ENCODE data around the gene PIK3C3.
"Not testable (repeated sequence)": the region's sequence is repeated elsewhere in the genome, so short reads cannot be mapped to it uniquely, and the experiment has no call there.

PIK3C3 gene

DNA sequence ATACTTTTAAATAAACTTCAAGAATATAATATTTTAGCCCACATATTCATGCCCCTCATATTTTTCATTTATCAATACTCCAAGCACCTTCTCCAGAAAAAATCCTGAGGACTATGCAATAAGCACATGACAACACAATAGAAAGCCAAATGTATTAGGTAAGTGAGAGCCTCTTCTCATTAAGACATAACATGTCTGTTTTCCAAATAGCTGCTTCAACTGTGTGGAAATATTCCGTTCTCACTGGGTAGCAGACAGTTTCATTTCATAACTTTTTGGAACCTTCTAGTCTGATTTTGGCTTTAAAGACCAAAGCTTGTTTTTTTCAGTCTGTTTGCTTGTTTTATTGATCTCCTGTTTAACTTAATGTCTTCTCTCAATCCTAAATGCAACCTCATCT, 137.8 kb downstream of the PIK3C3 start:
- no CpG with 5 or more reads among the region's 1 CpG for WGBS (ENCODE audit: insufficient coverage, insufficient read length)
- Histone ChIP-seq H3K27me3 (ENCODE audit: control insufficient read depth, insufficient read depth, low read length) (no peaks in the 10 kb centered on the region), H3K4me1 (ENCODE audit: control insufficient read depth, insufficient read depth, low read length) (no peaks in the 10 kb centered on the region), H3K9me3 (ENCODE audit: control insufficient read depth, insufficient read depth, low read length) (no peaks in the 10 kb centered on the region), H3K36me3 (ENCODE audit: control insufficient read depth, insufficient read depth, low read length) (no peaks in the 10 kb centered on the region), H3K27ac (ENCODE audit: low read length) (no peak overlapping the region), H3K4me3 (ENCODE audit: low read length) (no peak overlapping the region)
- no peak for DNase-seq (ENCODE audit: low read depth, low spot score)

DNA sequence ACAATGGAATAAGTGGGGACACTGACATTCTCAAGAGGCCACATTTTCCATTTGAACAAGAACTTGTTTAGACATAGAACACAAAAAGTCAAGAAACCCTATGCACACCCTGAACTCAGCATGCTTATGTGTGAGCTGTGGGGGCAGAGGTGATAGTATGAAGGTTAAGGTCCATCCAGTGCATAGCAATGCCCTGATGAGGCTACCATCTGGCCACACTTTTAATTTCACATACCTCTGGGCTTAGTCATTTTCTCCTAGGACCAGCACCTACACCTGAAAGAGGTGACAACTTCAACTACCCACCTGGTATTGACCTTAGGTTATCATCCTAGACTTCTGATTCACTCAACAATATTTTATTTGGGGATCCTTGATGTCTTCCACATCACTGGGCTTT, 139.8 kb downstream of the PIK3C3 start:
- no peak for DNase-seq (ENCODE audit: low read depth, low spot score)
- Histone ChIP-seq H3K9me3 (ENCODE audit: control insufficient read depth, insufficient read depth, low read length) (no peaks in the 10 kb centered on the region), H3K27me3 (ENCODE audit: control insufficient read depth, insufficient read depth, low read length) (no peaks in the 10 kb centered on the region), H3K4me1 (ENCODE audit: control insufficient read depth, insufficient read depth, low read length) (no peaks in the 10 kb centered on the region), H3K36me3 (ENCODE audit: control insufficient read depth, insufficient read depth, low read length) (no peaks in the 10 kb centered on the region), H3K27ac (ENCODE audit: low read length) (no peak overlapping the region), H3K4me3 (ENCODE audit: low read length) (no peak overlapping the region)

- Histone ChIP-seq H3K4me3 (ENCODE audit: low read length) (no peak overlapping the region), H3K4me1 (ENCODE audit: control insufficient read depth, insufficient read depth, low read length) (no peaks in the 10 kb centered on the region), H3K36me3 (ENCODE audit: control insufficient read depth, insufficient read depth, low read length) (no peaks in the 10 kb centered on the region), H3K27me3 (ENCODE audit: control insufficient read depth, insufficient read depth, low read length) (no peaks in the 10 kb centered on the region), H3K9me3 (ENCODE audit: control insufficient read depth, insufficient read depth, low read length) (no peaks in the 10 kb centered on the region), H3K27ac (ENCODE audit: low read length) (no peak overlapping the region)
- DNase-seq (ENCODE audit: low read depth, low spot score) = no peak
Measured at GRCh38 chr18:42095732-42096377, 140.8 kb downstream of the PIK3C3 start.

GRCh38 chr18:42100248-42100647, 145.2 kb downstream of the PIK3C3 start:
- H3K36me3 ChIP-seq (ENCODE audit: control insufficient read depth, insufficient read depth, low read length) = no peaks in the 10 kb centered on the region
- no CpG with 5 or more reads among the region's 1 CpG for WGBS (ENCODE audit: insufficient coverage, insufficient read length)
- no peaks in the 10 kb centered on the region for H3K27me3 ChIP-seq (ENCODE audit: control insufficient read depth, insufficient read depth, low read length)
- no peaks in the 10 kb centered on the region for H3K4me1 ChIP-seq (ENCODE audit: control insufficient read depth, insufficient read depth, low read length)
- H3K9me3 ChIP-seq (ENCODE audit: control insufficient read depth, insufficient read depth, low read length) = no peaks in the 10 kb centered on the region
- no peak overlapping the region for H3K27ac ChIP-seq (ENCODE audit: low read length)
- no peak overlapping the region for H3K4me3 ChIP-seq (ENCODE audit: low read length)
- DNase-seq (ENCODE audit: low read depth, low spot score) = no peak

GRCh38 chr18:42100911-42101310, 145.9 kb downstream of the PIK3C3 start:
- Histone ChIP-seq H3K4me3 (ENCODE audit: low read length) (no peak overlapping the region), H3K9me3 (ENCODE audit: control insufficient read depth, insufficient read depth, low read length) (no peaks in the 10 kb centered on the region), H3K27ac (ENCODE audit: low read length) (no peak overlapping the region), H3K4me1 (ENCODE audit: control insufficient read depth, insufficient read depth, low read length) (no peaks in the 10 kb centered on the region), H3K27me3 (ENCODE audit: control insufficient read depth, insufficient read depth, low read length) (no peaks in the 10 kb centered on the region), H3K36me3 (ENCODE audit: control insufficient read depth, insufficient read depth, low read length) (no peaks in the 10 kb centered on the region)
- no CpG with 5 or more reads among the region's 2 CpGs for WGBS (ENCODE audit: insufficient coverage, insufficient read length)
- DNase-seq (ENCODE audit: low read depth, low spot score) = no peak

DNA sequence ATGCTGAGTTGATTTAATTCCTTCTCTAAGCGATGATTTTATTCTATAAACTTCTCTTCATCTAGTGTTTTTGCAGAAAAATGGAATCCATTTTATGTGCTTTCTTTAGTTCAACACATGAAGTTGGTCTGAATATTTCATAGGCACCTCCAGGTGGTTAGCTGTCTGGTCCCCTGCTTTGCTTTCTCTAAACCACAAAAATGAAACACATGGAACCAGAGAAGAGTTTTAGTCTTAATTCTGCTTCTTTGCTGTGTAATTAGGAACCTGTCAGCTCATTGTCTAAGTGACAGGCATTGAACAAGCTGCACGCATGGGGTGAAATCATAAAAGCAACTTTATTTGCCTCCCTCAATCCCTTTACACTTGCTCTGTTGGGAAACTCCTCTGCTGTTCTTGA, 150.4 kb downstream of the PIK3C3 start:
- DNase-seq (ENCODE audit: low read depth, low spot score) = no peak
- peaks cover 3% of the 10 kb centered on the region; the same call in 1 of the 2 replicates for H3K4me1 ChIP-seq (ENCODE audit: control insufficient read depth, insufficient read depth, low read length)
- H3K36me3 ChIP-seq (ENCODE audit: control insufficient read depth, insufficient read depth, low read length) = no peaks in the 10 kb centered on the region
- no peaks in the 10 kb centered on the region for H3K27me3 ChIP-seq (ENCODE audit: control insufficient read depth, insufficient read depth, low read length)
- H3K4me3 ChIP-seq (ENCODE audit: low read length) = no peak overlapping the region
- H3K27ac ChIP-seq (ENCODE audit: low read length) = no peak overlapping the region
- H3K9me3 ChIP-seq (ENCODE audit: control insufficient read depth, insufficient read depth, low read length) = no peaks in the 10 kb centered on the region
- WGBS (ENCODE audit: insufficient coverage, insufficient read length) = no CpG with 5 or more reads among the region's 2 CpGs

DNA sequence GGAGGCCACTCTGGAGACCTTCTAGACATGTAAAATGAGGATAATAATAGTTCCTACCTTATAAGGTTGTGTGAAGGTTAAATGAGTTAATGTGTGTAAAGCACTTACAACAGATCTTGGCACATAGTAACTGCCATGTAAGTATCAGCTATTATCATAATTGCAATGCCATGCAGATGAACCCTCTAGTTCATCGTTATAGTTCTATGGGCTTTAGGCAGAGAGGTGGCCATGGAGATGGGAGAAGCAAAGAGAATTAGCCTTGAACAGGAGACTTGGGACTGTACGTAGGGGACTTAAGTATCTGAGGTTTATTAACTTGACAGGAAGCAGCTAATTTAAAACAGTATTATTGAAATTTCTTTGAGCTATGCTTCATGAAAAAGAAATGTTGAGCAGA, 151.8 kb downstream of the PIK3C3 start:
- Histone ChIP-seq H3K27ac (ENCODE audit: low read length) (no peak overlapping the region), H3K4me3 (ENCODE audit: low read length) (no peak overlapping the region), H3K36me3 (ENCODE audit: control insufficient read depth, insufficient read depth, low read length) (no peaks in the 10 kb centered on the region), H3K27me3 (ENCODE audit: control insufficient read depth, insufficient read depth, low read length) (no peaks in the 10 kb centered on the region), H3K9me3 (ENCODE audit: control insufficient read depth, insufficient read depth, low read length) (no peaks in the 10 kb centered on the region), H3K4me1 (ENCODE audit: control insufficient read depth, insufficient read depth, low read length) (peaks cover 3% of the 10 kb centered on the region; the same call in 1 of the 2 replicates)
- WGBS (ENCODE audit: insufficient coverage, insufficient read length) = no CpG with 5 or more reads among the region's 2 CpGs
- no peak for DNase-seq (ENCODE audit: low read depth, low spot score)

GRCh38 chr18:42107287-42107686, 152.3 kb downstream of the PIK3C3 start:
- Histone ChIP-seq H3K9me3 (ENCODE audit: control insufficient read depth, insufficient read depth, low read length) (no peaks in the 10 kb centered on the region), H3K27ac (ENCODE audit: low read length) (no peak overlapping the region), H3K4me1 (ENCODE audit: control insufficient read depth, insufficient read depth, low read length) (peaks cover 3% of the 10 kb centered on the region; the same call in 1 of the 2 replicates), H3K4me3 (ENCODE audit: low read length) (no peak overlapping the region), H3K27me3 (ENCODE audit: control insufficient read depth, insufficient read depth, low read length) (no peaks in the 10 kb centered on the region), H3K36me3 (ENCODE audit: control insufficient read depth, insufficient read depth, low read length) (no peaks in the 10 kb centered on the region)
- WGBS (ENCODE audit: insufficient coverage, insufficient read length) = no CpG with 5 or more reads among the region's 4 CpGs
- DNase-seq (ENCODE audit: low read depth, low spot score) = no peak

GRCh38 chr18:42107691-42108450, 152.8 kb downstream of the PIK3C3 start:
- peaks cover 3% of the 10 kb centered on the region; the same call in 1 of the 2 replicates for H3K4me1 ChIP-seq (ENCODE audit: control insufficient read depth, insufficient read depth, low read length)
- DNase-seq (ENCODE audit: low read depth, low spot score) = no peak
- no peaks in the 10 kb centered on the region for H3K27me3 ChIP-seq (ENCODE audit: control insufficient read depth, insufficient read depth, low read length)
- no peak overlapping the region for H3K4me3 ChIP-seq (ENCODE audit: low read length)
- whole genome bisulfite sequencing (ENCODE audit: insufficient coverage, insufficient read length) = no CpG with 5 or more reads among the region's 10 CpGs
- H3K36me3 ChIP-seq (ENCODE audit: control insufficient read depth, insufficient read depth, low read length) = no peaks in the 10 kb centered on the region
- H3K27ac ChIP-seq (ENCODE audit: low read length) = no peak overlapping the region
- H3K9me3 ChIP-seq (ENCODE audit: control insufficient read depth, insufficient read depth, low read length) = no peaks in the 10 kb centered on the region

DNA sequence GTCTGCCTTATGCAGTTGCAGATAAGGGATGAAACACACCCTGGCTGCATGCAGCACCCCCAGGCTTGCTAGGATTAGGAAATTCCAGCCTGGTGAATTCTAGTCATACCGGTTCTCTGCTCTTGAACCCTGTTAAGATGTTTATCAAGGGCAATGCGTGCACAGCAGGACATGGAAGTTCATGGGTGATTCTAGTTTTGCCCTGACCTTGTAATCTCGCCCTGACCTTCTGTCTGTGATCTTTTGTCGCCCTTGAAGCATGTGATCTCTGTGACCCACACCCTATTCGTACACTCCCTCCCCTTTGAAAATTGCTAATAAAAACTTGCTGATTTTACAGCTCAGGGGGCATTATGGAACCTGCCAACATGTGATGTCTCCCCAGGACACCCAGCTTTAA, 157.1 kb downstream of the PIK3C3 start:
- not testable (repeated sequence) for H3K4me1 ChIP-seq (ENCODE audit: control insufficient read depth, insufficient read depth, low read length); H3K4me3 ChIP-seq (ENCODE audit: low read length); H3K27me3 ChIP-seq (ENCODE audit: control insufficient read depth, insufficient read depth, low read length); DNase-seq (ENCODE audit: low read depth, low spot score); H3K36me3 ChIP-seq (ENCODE audit: control insufficient read depth, insufficient read depth, low read length); H3K9me3 ChIP-seq (ENCODE audit: control insufficient read depth, insufficient read depth, low read length); H3K27ac ChIP-seq (ENCODE audit: low read length)
- WGBS (ENCODE audit: insufficient coverage, insufficient read length) = no CpG with 5 or more reads among the region's 5 CpGs

All from iPS DF 6.9 (cell line).